Nephron progenitor cell (in vitro differentiated cells): ENCODE results near the gene POU5F1.

Experiments used
- DNase-seq: peaks from one replicate; pipeline ENCODE4 v3.0.0; 2021
- H3K27ac Mint-ChIP-seq: 2 replicates; pipeline ENCODE4 v1.8.0; 2021; ENCODE audit warnings: mild to moderate bottlenecking, moderate library complexity, mixed read lengths
- H3K27me3 Mint-ChIP-seq: 2 replicates; pipeline ENCODE4 v1.8.0; 2021; ENCODE audit warnings: mild to moderate bottlenecking, low read depth, mixed read lengths; ENCODE audit not compliant: poor library complexity
- H3K36me3 Mint-ChIP-seq: 2 replicates; pipeline ENCODE4 v1.8.0; 2021; ENCODE audit warnings: low read depth, mixed read lengths
- H3K4me1 Mint-ChIP-seq: 2 replicates; pipeline ENCODE4 v1.8.0; 2021; ENCODE audit warnings: mixed read lengths
- H3K4me3 Mint-ChIP-seq: 2 replicates; pipeline ENCODE4 v1.8.0; 2021; ENCODE audit warnings: mild to moderate bottlenecking, moderate library complexity, mixed read lengths
- H3K9me3 Mint-ChIP-seq: 2 replicates; pipeline ENCODE4 v1.8.0; 2021; ENCODE audit warnings: mild to moderate bottlenecking, moderate library complexity, mixed read lengths
- TF ChIP-seq, protein P1 (sequence below): fragments of 200-600 bp; sonication (generic); IDR thresholded peaks from 2 replicates; pipeline ENCODE4 v1.5.0; 2021; ENCODE audit warnings: antibody characterized with exemption

Gene POU5F1

GRCh38 chr6:31120151-31120915 lies 50.1 kb downstream of the POU5F1 start, which contains the start of gene CDSN:
TSS of gene CDSN (minus strand) at chr6:31120446. CDS start at chr6:31120419, 27 bp downstream.
- peaks cover 6% of the 10 kb centered on the region for H3K27me3 Mint-ChIP-seq
- no peaks in the 10 kb centered on the region for H3K9me3 Mint-ChIP-seq
- H3K27ac Mint-ChIP-seq: peak within 1 kb of the TSS; percentile 46
- H3K4me3 Mint-ChIP-seq: no peak within 1 kb of the TSS
- TF ChIP-seq, protein P1, sequence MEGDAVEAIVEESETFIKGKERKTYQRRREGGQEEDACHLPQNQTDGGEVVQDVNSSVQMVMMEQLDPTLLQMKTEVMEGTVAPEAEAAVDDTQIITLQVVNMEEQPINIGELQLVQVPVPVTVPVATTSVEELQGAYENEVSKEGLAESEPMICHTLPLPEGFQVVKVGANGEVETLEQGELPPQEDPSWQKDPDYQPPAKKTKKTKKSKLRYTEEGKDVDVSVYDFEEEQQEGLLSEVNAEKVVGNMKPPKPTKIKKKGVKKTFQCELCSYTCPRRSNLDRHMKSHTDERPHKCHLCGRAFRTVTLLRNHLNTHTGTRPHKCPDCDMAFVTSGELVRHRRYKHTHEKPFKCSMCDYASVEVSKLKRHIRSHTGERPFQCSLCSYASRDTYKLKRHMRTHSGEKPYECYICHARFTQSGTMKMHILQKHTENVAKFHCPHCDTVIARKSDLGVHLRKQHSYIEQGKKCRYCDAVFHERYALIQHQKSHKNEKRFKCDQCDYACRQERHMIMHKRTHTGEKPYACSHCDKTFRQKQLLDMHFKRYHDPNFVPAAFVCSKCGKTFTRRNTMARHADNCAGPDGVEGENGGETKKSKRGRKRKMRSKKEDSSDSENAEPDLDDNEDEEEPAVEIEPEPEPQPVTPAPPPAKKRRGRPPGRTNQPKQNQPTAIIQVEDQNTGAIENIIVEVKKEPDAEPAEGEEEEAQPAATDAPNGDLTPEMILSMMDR: no peak
- H3K4me1 Mint-ChIP-seq: peaks cover 32% of the 10 kb centered on the region
- DNase-seq: no peak
- H3K36me3 Mint-ChIP-seq: no peaks in the 10 kb centered on the region

DNA sequence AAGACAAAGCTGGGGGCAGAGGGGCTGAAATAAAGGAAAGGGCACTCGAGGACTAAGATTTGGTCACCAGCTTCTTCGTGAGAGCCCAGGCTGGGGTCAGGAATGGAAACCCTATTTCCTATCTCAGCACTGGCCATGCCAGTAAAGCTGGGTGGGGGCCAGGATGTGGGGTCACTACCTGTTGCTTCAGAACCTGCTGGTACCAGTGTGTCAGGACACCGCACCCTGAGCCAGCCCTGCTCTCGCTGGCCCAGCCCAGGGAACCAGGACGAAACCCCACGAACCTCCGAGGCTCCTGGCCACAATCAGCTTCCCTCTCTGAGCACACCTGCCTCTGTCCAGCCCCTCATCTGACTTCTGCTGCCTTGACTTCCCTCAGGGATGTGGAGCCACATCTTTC lies 52.3 kb downstream of the POU5F1 start:
- TF ChIP-seq, protein P1: no peak
- no peak overlapping the region for H3K4me3 Mint-ChIP-seq
- H3K4me1 Mint-ChIP-seq: peaks cover 32% of the 10 kb centered on the region
- no peaks in the 10 kb centered on the region for H3K9me3 Mint-ChIP-seq
- H3K27me3 Mint-ChIP-seq: peaks cover 8% of the 10 kb centered on the region
- H3K36me3 Mint-ChIP-seq: no peaks in the 10 kb centered on the region
- DNase-seq: no peak
- no peak overlapping the region for H3K27ac Mint-ChIP-seq

DNA sequence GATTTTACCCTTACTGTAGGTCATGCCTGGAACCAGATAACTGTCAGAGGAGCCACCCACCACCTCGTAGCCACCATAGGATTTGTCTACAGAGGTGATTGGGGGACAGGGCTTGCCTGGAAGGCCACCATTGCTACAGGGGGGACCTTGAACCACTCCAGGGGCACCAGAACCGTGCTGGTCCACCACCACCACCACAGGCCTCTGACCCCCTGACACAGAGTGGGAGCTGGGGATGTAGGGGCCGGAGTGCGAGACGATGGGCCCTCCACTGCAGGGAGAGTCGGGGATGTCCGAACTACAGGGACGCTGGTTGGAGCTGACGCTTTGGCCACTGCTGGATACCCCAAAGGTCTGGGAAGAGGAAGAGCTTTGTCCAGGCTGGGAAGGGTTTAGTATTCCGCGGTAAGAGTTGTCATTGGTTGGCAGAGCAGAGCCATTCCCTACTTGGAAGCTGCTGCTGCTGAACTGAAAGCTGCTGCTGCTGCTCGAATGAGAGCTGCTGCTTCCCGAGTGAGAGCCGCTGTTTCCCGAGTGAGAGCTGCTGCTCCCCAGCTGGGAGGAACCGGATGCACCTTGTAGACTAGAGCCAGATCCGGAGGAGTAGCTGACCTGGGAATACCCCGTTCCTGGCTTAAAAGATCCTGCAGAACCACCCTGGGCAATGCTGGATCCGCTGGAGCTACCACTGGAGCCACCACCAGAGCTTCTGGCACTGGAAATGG lies 53.7 kb downstream of the POU5F1 start:
- Mint-ChIP-seq H3K9me3 (no peaks in the 10 kb centered on the region), H3K36me3 (no peaks in the 10 kb centered on the region), H3K27me3 (peaks cover 11% of the 10 kb centered on the region), H3K4me1 (peaks cover 30% of the 10 kb centered on the region), H3K27ac (no peak overlapping the region), H3K4me3 (no peak overlapping the region)
- TF ChIP-seq, protein P1: no peak
- DNase-seq: no peak

GRCh38 chr6:31115941-31116560 lies 54.4 kb downstream of the POU5F1 start:
- H3K27ac Mint-ChIP-seq: no peak overlapping the region
- H3K36me3 Mint-ChIP-seq: no peaks in the 10 kb centered on the region
- no peak overlapping the region for H3K4me3 Mint-ChIP-seq
- peaks cover 13% of the 10 kb centered on the region for H3K27me3 Mint-ChIP-seq
- TF ChIP-seq, protein P1: no peak
- no peaks in the 10 kb centered on the region for H3K9me3 Mint-ChIP-seq
- no peak for DNase-seq
- peaks cover 32% of the 10 kb centered on the region for H3K4me1 Mint-ChIP-seq

- Mint-ChIP-seq H3K27ac (no peak overlapping the region), H3K9me3 (no peaks in the 10 kb centered on the region), H3K36me3 (no peaks in the 10 kb centered on the region), H3K4me1 (peaks cover 39% of the 10 kb centered on the region), H3K4me3 (no peak overlapping the region), H3K27me3 (peaks cover 18% of the 10 kb centered on the region)
- TF ChIP-seq, protein P1: no peak
- DNase-seq: no peak
Observed at GRCh38 chr6:31114970-31115849, 55.3 kb downstream of the POU5F1 start.
